Esophagus (tissue), 2 donors: ENCODE results near the gene ANAPC5. TPM values are rescaled to one million over a fixed set of nuclear protein-coding genes. Genes with fewer than 3 reads are reported as not detected.
"Not testable (repeated sequence)": the region's sequence is repeated elsewhere in the genome, so short reads cannot be mapped to it uniquely, and the experiment has no call there.

ENCODE experiments used
- H3K27ac ChIP-seq, 2 donors: one replicate each; pipeline ENCODE4 v1.5.1; 2013; ENCODE audit warnings: low read depth in 2 of 2, mild to moderate bottlenecking in 2 of 2, inconsistent platforms in 1 of 2, low read length in 1 of 2, moderate library complexity in 1 of 2
- H3K27me3 ChIP-seq, 2 donors: one replicate each; pipeline ENCODE4 v1.6.1; 2013; ENCODE audit warnings: low read length in 2 of 2, control low read depth in 1 of 2, mild to moderate bottlenecking in 1 of 2; ENCODE audit not compliant: insufficient read depth in 2 of 2, control insufficient read depth in 1 of 2
- H3K36me3 ChIP-seq, 2 donors: one replicate each; pipeline ENCODE4 v1.6.1; 2013; ENCODE audit warnings: low read length in 1 of 2; ENCODE audit not compliant: control insufficient read depth in 2 of 2, insufficient read depth in 2 of 2
- H3K4me1 ChIP-seq, 2 donors: one replicate each; pipeline ENCODE4 v1.6.1; 2013; ENCODE audit warnings: low read length in 1 of 2; ENCODE audit not compliant: control insufficient read depth in 2 of 2, insufficient read depth in 2 of 2
- H3K4me3 ChIP-seq, 2 donors: one replicate each; pipeline ENCODE4 v1.5.1; 2013; ENCODE audit warnings: low read length in 2 of 2, mild to moderate bottlenecking in 2 of 2, low read depth in 1 of 2, moderate library complexity in 1 of 2
- H3K9me3 ChIP-seq, 2 donors: one replicate each; pipeline ENCODE4 v1.6.1; 2013; ENCODE audit warnings: mild to moderate bottlenecking in 2 of 2, low read depth in 1 of 2, low read length in 1 of 2, moderate library complexity in 1 of 2; ENCODE audit not compliant: control insufficient read depth in 2 of 2, insufficient read depth in 1 of 2
- WGBS, 2 donors: extraction: QIAGEN DNeasy Blood & Tissue Kit; methylation state at CpG; one replicate each; pipeline ENCODE4 v1.1.7; 2013; 5-methylcytosine and 5-hydroxymethylcytosine counted together
- polyA plus RNA-seq, 2 donors: library from polyadenylated mRNA; stranded (reverse); fragments of 200-250 nt; gene quantifications; one replicate each; pipeline ENCODE4 v1.2.3, GENCODE V29; 2013
- donor health status: healthy with polysubstance abuse.
- donor health status: Bipolar disorder and iron deficiency.

The ANAPC5 gene
- polyA plus RNA-seq, 2 donors: 65.4 to 71.1 TPM

DNA sequence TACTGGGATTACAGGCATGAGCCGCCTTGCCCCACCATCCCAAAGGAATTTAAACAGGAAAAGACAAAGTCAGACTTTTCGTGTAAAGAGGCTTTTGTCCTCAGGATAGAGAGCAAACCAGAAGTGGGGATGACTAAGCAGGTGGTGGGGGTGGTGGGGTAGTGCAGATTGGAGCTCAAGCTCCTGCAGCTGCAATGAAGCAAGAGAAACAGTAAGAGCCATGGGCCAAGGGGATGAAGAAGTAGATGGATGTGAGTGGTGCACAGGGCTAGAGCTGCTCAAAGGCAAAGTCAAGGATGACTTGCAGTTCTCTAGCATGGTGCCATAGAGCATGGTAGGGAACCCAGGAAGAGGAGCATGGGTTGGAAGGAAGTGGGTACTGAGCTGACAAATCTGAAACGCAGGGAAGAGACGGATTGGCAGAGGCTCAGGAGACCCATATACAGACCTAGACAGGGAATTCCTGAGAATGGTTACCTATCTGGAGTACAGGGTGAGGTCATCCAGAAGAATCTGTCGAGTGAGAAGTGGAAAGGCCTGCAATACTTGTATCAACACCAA is 36.3 kb upstream of the ANAPC5 start:
- Histone ChIP-seq H3K9me3 (no peaks in the 10 kb centered on the region), H3K27ac (no peak overlapping the region), H3K4me3 (no peak overlapping the region), H3K36me3 (no peaks in the 10 kb centered on the region), H3K4me1 (no peaks in the 10 kb centered on the region), H3K27me3 (no peaks in the 10 kb centered on the region)
- 62 to 69% methylated on average over 5 of the region's 5 CpGs for WGBS, 2 donors

DNA sequence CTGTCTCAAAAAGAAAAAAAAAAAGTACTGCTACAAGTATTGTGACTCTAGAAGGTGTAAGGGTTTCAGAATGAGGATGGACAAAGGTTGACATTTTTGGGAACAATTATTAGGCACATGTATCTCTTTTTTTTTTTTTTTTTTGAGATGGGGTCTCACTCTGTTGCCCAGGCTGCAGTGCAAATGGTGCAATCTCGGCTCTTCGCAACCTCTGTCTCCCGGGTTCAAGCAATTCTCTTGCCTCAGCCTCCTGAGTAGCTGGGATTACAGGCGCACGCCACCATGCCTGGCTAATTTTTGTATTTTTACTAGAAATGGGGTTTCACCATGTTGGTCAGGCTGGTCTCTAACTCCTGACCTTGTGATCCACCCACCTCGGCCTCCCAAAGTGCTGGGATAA is 32.7 kb upstream of the ANAPC5 start:
- not testable (repeated sequence) for H3K9me3 ChIP-seq, H3K4me3 ChIP-seq, H3K4me1 ChIP-seq, H3K27me3 ChIP-seq, H3K36me3 ChIP-seq, H3K27ac ChIP-seq
- 76 to 79% methylated on average over 6 of the region's 6 CpGs for WGBS, 2 donors

DNA sequence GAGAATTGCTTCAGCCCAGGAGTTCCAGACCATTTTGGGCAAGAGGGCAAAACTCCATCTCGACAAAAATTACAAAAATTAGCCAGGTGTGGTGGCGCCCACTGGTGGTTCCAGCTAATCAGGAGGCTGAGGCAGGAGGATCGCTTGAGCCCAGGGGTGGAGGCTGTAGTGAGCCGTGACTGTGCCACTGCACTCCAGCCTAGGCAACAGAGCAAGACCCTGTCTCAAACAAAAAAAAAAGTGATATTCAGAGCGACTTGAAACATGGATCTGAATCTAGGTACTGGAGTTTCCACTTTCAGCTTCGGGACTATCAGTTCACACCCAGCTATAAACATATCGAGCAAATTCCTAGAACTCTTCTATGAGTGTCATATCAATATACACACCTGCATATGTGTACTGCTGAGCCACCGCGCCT is 31.4 kb upstream of the ANAPC5 start:
- no peak overlapping the region for H3K4me3 ChIP-seq
- H3K27me3 ChIP-seq: no peaks in the 10 kb centered on the region
- H3K27ac ChIP-seq: no peak overlapping the region
- H3K36me3 ChIP-seq: no peaks in the 10 kb centered on the region
- H3K9me3 ChIP-seq: no peaks in the 10 kb centered on the region
- WGBS, 2 donors: 84 to 92% methylated on average over 9 of the region's 9 CpGs
- no peaks in the 10 kb centered on the region for H3K4me1 ChIP-seq

DNA sequence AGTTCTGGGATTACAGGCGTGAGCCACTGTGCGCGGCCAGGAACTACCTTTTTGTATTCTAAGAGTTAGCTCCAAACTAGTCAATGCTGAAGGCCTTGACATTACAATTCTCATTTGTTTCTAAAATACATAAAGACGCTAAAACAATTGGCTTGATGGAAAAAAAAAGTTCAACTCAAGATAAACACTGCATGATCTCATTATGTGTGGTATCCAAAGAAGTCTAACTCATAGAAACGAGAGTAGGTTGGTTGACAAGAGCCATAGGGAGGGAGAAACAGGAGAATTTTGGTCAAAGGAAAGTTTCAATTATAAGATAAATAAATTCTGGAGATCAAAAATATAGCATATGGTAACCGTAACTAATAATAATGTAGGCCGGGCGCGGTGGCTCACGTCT is 27.7 kb upstream of the ANAPC5 start:
- 87 to 89% methylated on average over 10 of the region's 10 CpGs for WGBS, 2 donors

DNA sequence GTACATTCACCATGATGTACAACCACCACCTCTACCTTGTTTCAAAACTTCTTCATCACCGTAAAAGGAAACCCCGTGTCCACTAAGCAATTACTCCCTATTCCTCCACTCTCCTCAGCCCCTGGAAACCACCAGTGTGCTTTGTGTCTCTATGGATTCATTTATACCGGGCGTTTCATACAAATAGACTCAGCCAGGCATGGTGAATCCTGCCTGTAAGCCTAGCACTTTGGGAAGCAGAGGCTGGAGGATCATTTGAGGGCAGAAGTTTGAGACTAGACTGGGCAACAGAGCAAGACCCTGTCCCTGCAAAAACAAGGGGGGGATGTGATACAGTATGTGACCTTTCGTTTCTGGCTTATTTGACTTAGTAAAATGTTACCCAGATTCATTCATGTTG is 26.5 kb upstream of the ANAPC5 start:
- 70 to 83% methylated on average over 5 of the region's 5 CpGs for WGBS, 2 donors

More for the DNA sequence above, 27.7 kb upstream of the ANAPC5 start:
- no peaks in the 10 kb centered on the region for H3K36me3 ChIP-seq
- no peaks in the 10 kb centered on the region for H3K27me3 ChIP-seq
- no peak overlapping the region for H3K27ac ChIP-seq
- no peak overlapping the region for H3K4me3 ChIP-seq
- H3K4me1 ChIP-seq: no peaks in the 10 kb centered on the region
- no peaks in the 10 kb centered on the region for H3K9me3 ChIP-seq

DNA sequence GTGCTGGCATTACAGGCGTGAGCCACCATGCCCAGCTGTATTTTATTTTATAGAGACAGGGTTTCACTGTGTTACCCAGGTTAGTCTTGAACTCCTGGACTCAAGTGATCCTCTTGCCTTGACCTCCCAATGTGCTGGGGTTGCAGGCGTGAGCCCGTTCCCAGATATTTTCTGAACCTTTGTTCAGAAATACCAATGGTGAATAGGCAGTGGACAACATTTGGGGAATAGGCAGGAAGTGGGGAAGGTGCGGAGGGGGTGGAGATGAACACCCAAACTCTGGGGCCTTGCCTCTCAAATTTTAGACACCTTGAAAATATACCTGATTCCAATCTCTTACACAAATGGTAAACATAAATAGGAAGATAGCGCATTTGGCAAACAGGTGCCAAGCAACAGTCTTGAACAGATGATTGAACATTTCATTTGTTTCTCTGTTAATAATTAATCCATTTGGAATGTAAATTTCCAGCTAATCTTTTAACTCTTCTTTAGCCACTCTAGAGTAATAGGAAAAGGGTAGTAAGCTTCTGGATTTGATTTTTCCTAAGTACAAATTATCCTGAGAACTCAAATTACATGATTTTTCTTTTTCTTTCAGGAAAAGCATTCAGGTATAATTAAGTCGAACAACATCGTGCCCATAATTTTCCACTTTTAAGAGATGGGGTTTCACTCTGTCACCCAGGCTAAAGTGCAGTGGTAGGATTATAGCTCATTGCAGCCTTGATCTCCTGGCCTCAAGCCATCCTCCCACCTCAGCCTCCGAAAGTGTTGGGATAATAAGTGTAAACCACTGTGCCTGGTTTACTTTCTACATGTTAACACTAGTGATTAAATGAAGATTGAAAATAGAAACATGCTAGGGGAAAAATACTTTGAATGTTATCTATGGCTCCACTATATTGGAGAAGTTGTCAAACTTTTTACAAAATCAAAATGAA is 24.8 kb upstream of the ANAPC5 start:
- H3K4me3 ChIP-seq: no peak overlapping the region
- no peaks in the 10 kb centered on the region for H3K9me3 ChIP-seq
- no peaks in the 10 kb centered on the region for H3K36me3 ChIP-seq
- no peaks in the 10 kb centered on the region for H3K4me1 ChIP-seq
- WGBS, 2 donors: 70 to 89% methylated on average over 8 of the region's 8 CpGs
- H3K27ac ChIP-seq: no peak overlapping the region
- no peaks in the 10 kb centered on the region for H3K27me3 ChIP-seq

More for the DNA sequence above, 26.5 kb upstream of the ANAPC5 start:
- H3K4me1 ChIP-seq: no peaks in the 10 kb centered on the region
- no peak overlapping the region for H3K27ac ChIP-seq
- H3K9me3 ChIP-seq: no peaks in the 10 kb centered on the region
- H3K27me3 ChIP-seq: no peaks in the 10 kb centered on the region
- H3K36me3 ChIP-seq: no peaks in the 10 kb centered on the region
- no peak overlapping the region for H3K4me3 ChIP-seq

DNA sequence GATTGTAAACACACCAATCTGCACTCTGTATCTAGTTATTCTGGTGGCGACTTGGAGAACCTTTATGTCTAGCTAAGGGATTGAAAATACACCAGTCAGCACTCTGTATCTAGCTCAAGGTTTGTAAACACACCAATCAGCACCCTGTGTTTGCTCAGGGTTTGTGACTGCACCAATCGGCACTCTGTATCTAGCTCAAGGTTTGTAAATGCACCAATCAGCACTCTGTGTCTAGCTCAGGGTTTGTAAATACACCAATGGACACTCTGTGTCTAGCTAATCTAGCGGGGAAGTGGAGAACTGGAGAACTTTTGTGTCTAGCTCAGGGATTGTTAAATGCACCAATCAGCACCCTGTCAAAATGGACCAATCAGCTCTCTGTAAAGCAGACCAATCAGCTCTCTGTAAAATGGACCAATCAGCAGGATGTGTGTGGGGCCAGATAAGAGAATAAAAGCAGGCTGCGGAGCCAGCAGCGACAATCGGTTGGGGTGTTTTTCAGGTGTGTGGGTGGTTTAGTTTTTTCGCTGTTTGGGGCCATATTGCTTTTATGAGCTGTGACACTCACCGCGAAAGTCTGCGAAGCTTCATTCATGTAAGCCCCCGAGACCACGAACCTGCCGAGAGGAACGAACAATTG is 22.9 kb upstream of the ANAPC5 start:
- H3K27ac ChIP-seq, H3K36me3 ChIP-seq, H3K4me1 ChIP-seq, H3K4me3 ChIP-seq, H3K9me3 ChIP-seq, H3K27me3 ChIP-seq: not testable (repeated sequence)
- WGBS, 2 donors: 87 to 91% methylated on average over 14 of the region's 14 CpGs

DNA sequence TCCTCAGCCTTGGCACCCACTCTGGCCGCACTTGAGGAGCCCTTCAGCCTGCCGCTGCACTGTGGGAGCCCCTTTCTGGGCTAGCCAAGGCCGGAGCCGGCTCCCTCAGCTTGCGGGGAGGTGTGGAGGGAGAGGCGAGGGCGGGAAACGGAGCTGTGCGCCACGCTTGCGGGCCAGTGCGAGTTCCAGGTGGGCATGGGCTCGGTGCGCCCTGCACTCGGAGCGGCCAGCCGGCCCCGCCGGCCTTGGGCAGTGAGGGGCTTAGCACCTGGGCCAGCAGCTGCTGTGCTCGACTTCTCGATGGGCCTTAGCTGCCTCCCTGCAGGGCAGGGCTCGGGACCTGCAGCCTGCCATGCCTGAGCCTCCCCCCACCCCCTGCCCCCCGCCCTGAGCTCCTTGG is 22.1 kb upstream of the ANAPC5 start:
- not testable (repeated sequence) for H3K27ac ChIP-seq, H3K4me3 ChIP-seq, H3K4me1 ChIP-seq, H3K9me3 ChIP-seq, H3K36me3 ChIP-seq, H3K27me3 ChIP-seq
- 95 to 97% methylated on average over 20 to 23 of the region's 23 CpGs for WGBS, 2 donors

DNA sequence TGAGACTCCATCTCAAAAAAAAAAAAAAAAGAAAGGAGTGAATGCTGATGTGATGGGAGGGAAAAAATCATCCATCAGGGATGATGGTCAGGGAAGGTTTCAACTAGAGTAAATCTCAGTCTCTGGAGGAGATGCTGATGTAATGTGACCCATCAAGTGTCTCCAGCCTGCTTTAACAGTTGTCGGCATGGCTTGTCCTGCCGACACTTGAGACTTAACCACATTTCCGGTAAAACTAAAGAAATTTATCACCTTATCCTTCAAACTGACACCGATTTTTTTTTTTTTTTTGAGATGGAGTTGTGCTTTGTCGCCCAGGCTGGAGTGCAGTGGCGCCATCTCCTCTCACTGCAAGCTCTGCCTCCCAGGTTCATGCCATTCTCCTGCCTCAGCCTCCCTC is 21.5 kb upstream of the ANAPC5 start:
- Histone ChIP-seq H3K27ac (no peak overlapping the region), H3K36me3 (no peaks in the 10 kb centered on the region), H3K4me1 (no peaks in the 10 kb centered on the region), H3K9me3 (no peaks in the 10 kb centered on the region), H3K27me3 (no peaks in the 10 kb centered on the region), H3K4me3 (no peak overlapping the region)
- 88% methylated on average over 6 of the region's 6 CpGs for WGBS, 2 donors
